ENCODE results near the gene SCO1.

Gene SCO1

DNA sequence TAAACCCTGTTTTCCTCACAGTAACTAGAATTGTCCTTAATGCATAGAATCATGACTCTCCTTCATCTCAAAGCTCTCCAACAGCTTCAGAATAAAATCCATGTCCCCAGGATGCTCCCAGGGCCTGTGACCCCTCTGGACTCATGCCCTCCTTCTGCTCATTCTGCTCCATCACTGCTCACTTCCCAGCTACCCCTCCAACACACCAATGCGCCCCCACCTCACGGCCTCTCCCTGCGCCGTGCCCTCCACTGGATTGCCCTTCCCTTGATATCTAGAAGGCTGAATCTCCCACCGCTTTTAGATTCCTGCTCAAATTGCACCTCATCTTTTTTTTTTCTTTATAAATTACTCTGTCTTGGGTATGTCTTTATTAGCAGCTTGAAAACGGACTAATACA, 45.1 kb upstream of the SCO1 start:
- no peaks in the 10 kb centered on the region for H3K9me3 ChIP-seq (ENCODE audit: control insufficient read depth, low read length)
- no peak overlapping the region for H3K4me2 ChIP-seq (ENCODE audit: low read length)
- no peaks in the 10 kb centered on the region for H3K36me3 ChIP-seq (ENCODE audit: control insufficient read depth, insufficient read depth, low read length)
- no peaks in the 10 kb centered on the region for H3K27me3 ChIP-seq (ENCODE audit: control insufficient read depth, insufficient read depth, low read length)
- H3K9ac ChIP-seq, result no peak overlapping the region
- H2AFZ ChIP-seq, result no peak overlapping the region
- no peaks in the 10 kb centered on the region for H3K4me1 ChIP-seq
- TF ChIP-seq, protein P1, sequence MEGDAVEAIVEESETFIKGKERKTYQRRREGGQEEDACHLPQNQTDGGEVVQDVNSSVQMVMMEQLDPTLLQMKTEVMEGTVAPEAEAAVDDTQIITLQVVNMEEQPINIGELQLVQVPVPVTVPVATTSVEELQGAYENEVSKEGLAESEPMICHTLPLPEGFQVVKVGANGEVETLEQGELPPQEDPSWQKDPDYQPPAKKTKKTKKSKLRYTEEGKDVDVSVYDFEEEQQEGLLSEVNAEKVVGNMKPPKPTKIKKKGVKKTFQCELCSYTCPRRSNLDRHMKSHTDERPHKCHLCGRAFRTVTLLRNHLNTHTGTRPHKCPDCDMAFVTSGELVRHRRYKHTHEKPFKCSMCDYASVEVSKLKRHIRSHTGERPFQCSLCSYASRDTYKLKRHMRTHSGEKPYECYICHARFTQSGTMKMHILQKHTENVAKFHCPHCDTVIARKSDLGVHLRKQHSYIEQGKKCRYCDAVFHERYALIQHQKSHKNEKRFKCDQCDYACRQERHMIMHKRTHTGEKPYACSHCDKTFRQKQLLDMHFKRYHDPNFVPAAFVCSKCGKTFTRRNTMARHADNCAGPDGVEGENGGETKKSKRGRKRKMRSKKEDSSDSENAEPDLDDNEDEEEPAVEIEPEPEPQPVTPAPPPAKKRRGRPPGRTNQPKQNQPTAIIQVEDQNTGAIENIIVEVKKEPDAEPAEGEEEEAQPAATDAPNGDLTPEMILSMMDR (IDR thresholded peaks at IDR 0.05), result no peak
- H3K4me3 ChIP-seq (ENCODE audit: low read depth, low read length), result no peak overlapping the region
- H3K27ac ChIP-seq, result no peak overlapping the region
- no peaks in the 10 kb centered on the region for H3K79me2 ChIP-seq

DNA sequence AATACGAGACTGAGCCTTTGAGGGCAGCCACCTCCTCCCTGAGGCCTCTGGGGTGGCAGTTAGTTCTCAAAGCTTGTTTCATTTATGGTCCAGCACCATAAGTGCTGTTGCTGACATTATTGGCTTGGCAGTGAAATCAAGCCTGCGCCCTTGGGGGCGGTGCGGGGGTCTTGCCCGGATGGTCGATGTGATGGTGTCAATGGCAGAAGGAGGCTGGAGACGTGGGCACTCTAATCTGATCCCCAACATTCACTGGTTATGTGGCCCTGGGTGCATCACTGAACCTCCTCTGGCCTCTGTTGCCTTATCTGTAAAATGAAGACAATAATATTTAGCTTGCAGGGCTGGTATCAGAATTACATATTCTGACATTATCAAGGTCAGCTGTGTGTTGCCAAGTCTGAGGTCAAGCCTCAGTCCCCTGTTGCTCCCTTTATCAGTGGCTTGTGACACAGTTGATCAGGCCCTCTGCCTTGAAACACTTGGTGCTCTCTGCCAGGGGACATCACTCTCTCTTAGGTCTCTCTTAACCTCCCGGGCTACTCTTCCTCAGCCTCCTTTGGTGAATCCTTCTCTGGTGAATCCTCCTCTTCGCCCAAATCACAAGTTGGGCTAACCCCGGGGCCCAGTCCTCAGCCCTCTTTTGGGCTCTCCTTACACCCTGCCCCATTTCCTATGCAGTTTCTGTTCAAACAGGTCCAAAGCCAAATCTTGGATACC, 44.2 kb upstream of the SCO1 start:
- no peak overlapping the region for H3K4me2 ChIP-seq (ENCODE audit: low read length)
- no peak overlapping the region for H2AFZ ChIP-seq
- H3K4me1 ChIP-seq, result no peaks in the 10 kb centered on the region
- TF ChIP-seq, protein P1 (IDR thresholded peaks at IDR 0.05), result no peak
- H3K79me2 ChIP-seq, result no peaks in the 10 kb centered on the region
- H3K27ac ChIP-seq, result no peak overlapping the region
- no peaks in the 10 kb centered on the region for H3K27me3 ChIP-seq (ENCODE audit: control insufficient read depth, insufficient read depth, low read length)
- no peaks in the 10 kb centered on the region for H3K36me3 ChIP-seq (ENCODE audit: control insufficient read depth, insufficient read depth, low read length)
- H3K9ac ChIP-seq, result no peak overlapping the region
- no peak overlapping the region for H3K4me3 ChIP-seq (ENCODE audit: low read depth, low read length)
- H3K9me3 ChIP-seq (ENCODE audit: control insufficient read depth, low read length), result no peaks in the 10 kb centered on the region

DNA sequence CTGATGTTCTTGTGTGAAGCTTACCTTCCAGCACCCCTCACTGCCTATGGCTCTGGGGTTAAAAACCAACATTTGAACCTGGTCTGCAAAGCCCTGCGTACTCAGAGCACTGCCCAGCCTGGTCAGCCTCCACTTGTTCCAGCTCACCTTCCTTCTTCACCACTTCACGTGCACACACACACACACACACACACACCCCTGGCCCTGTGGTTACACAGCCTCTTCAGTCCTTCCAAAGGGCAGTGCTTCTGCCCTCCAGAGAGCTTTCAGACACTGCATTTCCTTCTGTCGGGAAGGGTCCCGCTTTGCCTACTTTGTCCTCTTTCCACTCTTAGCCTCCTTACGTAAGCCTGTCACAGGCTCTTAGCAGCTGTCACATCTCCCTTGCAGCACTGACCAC, 42.1 kb upstream of the SCO1 start:
- Histone ChIP-seq H3K4me1 (no peaks in the 10 kb centered on the region), H3K9me3 (ENCODE audit: control insufficient read depth, low read length) (no peaks in the 10 kb centered on the region), H2AFZ (no peak overlapping the region), H3K4me2 (ENCODE audit: low read length) (no peak overlapping the region), H3K27ac (no peak overlapping the region), H3K79me2 (no peaks in the 10 kb centered on the region), H3K4me3 (ENCODE audit: low read depth, low read length) (no peak overlapping the region), H3K36me3 (ENCODE audit: control insufficient read depth, insufficient read depth, low read length) (no peaks in the 10 kb centered on the region), H3K9ac (no peak overlapping the region), H3K27me3 (ENCODE audit: control insufficient read depth, insufficient read depth, low read length) (no peaks in the 10 kb centered on the region)
- TF ChIP-seq, protein P1 (IDR thresholded peaks at IDR 0.05), result no peak

DNA sequence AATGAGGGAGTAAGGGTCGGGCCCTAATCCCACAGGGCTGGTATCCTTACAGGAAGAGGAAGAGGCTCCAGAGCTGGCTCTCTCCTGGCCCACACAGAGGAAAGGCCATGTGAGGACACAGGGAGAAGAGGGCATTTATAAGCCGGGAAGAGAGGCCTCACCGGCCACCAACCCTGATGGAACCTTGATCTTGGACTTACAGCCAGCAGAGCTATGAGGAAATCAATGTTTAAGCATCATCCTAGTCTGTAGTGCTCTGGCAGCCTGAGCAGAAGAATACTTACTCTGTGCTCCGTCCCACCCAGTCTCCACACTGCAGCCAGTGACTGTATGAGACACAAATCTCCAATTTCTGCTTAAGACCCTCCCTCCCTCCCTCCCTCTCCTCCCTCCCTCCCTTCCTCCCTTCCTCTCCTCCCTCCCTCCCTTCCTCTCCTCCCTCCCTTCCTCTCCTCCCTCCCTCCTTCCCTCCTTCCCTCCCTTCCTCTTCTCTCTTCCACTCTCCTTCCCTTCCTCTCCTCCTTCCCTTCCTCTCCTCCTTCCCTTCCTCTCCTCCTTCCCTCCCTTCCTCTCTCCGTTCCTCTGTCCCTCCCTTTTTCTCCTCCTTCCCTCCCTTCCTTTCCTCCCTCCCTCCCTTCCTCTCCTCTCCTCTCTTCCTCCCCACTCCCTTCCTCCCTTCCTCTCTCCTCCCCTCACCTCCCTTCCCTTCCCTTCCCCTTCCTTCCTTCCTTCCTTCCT, 41.4 kb upstream of the SCO1 start:
- no peaks in the 10 kb centered on the region for H3K27me3 ChIP-seq (ENCODE audit: control insufficient read depth, insufficient read depth, low read length)
- no peaks in the 10 kb centered on the region for H3K9me3 ChIP-seq (ENCODE audit: control insufficient read depth, low read length)
- TF ChIP-seq, protein P1 (IDR thresholded peaks at IDR 0.05), result no peak
- no peak overlapping the region for H3K4me2 ChIP-seq (ENCODE audit: low read length)
- H3K36me3 ChIP-seq (ENCODE audit: control insufficient read depth, insufficient read depth, low read length), result no peaks in the 10 kb centered on the region
- no peak overlapping the region for H3K27ac ChIP-seq
- no peaks in the 10 kb centered on the region for H3K79me2 ChIP-seq
- no peaks in the 10 kb centered on the region for H3K4me1 ChIP-seq
- no peak overlapping the region for H2AFZ ChIP-seq
- no peak overlapping the region for H3K4me3 ChIP-seq (ENCODE audit: low read depth, low read length)
- H3K9ac ChIP-seq, result no peak overlapping the region

Measured in parathyroid adenoma (tissue), 2 donors.